Type B pancreatic cell (in vitro differentiated cells): ENCODE data around the gene CAMTA2. TPM values are rescaled to one million over a fixed set of nuclear protein-coding genes. Genes with fewer than 3 reads are reported as not detected.
A peak's percentile ranks its signal among the peaks of the same experiment; 100 is the strongest.

Experiments used
- DNase-seq: peaks from one replicate; pipeline ENCODE4 v3.0.0; 2021; ENCODE audit warnings: mixed read lengths; ENCODE audit not compliant: unreplicated experiment; ENCODE audit errors: extremely low spot score
- H3K27ac Mint-ChIP-seq: 2 replicates; pipeline ENCODE4 v1.8.0; 2021; ENCODE audit warnings: mild to moderate bottlenecking, mixed read lengths
- H3K27me3 Mint-ChIP-seq: 2 replicates; pipeline ENCODE4 v1.8.0; 2021; ENCODE audit warnings: mixed read lengths
- H3K36me3 Mint-ChIP-seq: 2 replicates; pipeline ENCODE4 v1.8.0; 2021; ENCODE audit warnings: mixed read lengths
- H3K4me1 Mint-ChIP-seq: one replicate; pipeline ENCODE4 v1.8.0; 2021; ENCODE audit warnings: mixed read lengths; ENCODE audit not compliant: unreplicated experiment
- H3K4me3 Mint-ChIP-seq: 2 replicates; pipeline ENCODE4 v1.8.0; 2021; ENCODE audit warnings: mild to moderate bottlenecking, mixed read lengths
- H3K9me3 Mint-ChIP-seq: 2 replicates; pipeline ENCODE4 v1.8.0; 2021; ENCODE audit warnings: mixed read lengths
- total RNA-seq: library from RNA; stranded (reverse); gene quantifications from 2 replicates; pipeline ENCODE4 v1.2.1, GENCODE V29; 2021; ENCODE audit warnings: low replicate concordance
- TF ChIP-seq, protein P1 (sequence below): fragments of 200-600 bp; sonication (generic); conservative IDR thresholded peaks from 2 replicates; pipeline ENCODE4 v1.5.0; 2021; ENCODE audit warnings: antibody characterized with exemption, mild to moderate bottlenecking

The CAMTA2 gene
- total RNA-seq, 1 donor from 2014 or later, result 26.3 TPM

- Mint-ChIP-seq H3K36me3 (peaks cover 5% of the 10 kb centered on the region), H3K4me1 (peaks cover 23% of the 10 kb centered on the region), H3K9me3 (no peaks in the 10 kb centered on the region), H3K4me3 (peak overlapping the region; percentile 88), H3K27ac (peak overlapping the region; percentile 70), H3K27me3 (no peaks in the 10 kb centered on the region)
- DNase-seq, result no peak
- TF ChIP-seq, protein P1, sequence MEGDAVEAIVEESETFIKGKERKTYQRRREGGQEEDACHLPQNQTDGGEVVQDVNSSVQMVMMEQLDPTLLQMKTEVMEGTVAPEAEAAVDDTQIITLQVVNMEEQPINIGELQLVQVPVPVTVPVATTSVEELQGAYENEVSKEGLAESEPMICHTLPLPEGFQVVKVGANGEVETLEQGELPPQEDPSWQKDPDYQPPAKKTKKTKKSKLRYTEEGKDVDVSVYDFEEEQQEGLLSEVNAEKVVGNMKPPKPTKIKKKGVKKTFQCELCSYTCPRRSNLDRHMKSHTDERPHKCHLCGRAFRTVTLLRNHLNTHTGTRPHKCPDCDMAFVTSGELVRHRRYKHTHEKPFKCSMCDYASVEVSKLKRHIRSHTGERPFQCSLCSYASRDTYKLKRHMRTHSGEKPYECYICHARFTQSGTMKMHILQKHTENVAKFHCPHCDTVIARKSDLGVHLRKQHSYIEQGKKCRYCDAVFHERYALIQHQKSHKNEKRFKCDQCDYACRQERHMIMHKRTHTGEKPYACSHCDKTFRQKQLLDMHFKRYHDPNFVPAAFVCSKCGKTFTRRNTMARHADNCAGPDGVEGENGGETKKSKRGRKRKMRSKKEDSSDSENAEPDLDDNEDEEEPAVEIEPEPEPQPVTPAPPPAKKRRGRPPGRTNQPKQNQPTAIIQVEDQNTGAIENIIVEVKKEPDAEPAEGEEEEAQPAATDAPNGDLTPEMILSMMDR, result no peak
Measured at GRCh38 chr17:4987767-4988567, 492 bp upstream of the CAMTA2 start.

DNA sequence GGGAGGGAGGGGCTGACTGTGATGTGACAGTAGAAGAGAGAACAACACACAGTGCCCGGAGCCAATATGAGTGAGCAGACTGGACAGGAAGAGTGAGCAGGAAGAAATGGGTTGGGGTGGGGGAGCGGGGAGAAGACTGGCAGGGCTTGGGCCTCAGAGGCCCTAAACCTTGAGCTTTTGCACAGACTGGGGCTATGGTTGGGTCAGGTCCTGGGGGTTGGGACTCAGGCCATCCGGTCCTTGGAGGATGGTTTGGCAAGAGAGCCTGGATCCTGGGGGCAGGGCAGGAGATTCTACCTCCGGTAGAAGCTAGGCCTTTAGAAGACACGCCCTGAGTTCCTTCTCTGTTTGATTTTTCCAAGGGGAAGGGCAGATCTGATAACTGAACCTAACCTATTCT lies 1.1 kb downstream of the CAMTA2 start:
- no peak for DNase-seq
- H3K4me1 Mint-ChIP-seq, result peaks cover 23% of the 10 kb centered on the region
- peak overlapping the region; percentile 74 for H3K27ac Mint-ChIP-seq
- no peaks in the 10 kb centered on the region for H3K9me3 Mint-ChIP-seq
- H3K4me3 Mint-ChIP-seq, result peak overlapping the region; percentile 88
- H3K36me3 Mint-ChIP-seq, result peaks cover 5% of the 10 kb centered on the region
- TF ChIP-seq, protein P1, result no peak
- no peaks in the 10 kb centered on the region for H3K27me3 Mint-ChIP-seq

DNA sequence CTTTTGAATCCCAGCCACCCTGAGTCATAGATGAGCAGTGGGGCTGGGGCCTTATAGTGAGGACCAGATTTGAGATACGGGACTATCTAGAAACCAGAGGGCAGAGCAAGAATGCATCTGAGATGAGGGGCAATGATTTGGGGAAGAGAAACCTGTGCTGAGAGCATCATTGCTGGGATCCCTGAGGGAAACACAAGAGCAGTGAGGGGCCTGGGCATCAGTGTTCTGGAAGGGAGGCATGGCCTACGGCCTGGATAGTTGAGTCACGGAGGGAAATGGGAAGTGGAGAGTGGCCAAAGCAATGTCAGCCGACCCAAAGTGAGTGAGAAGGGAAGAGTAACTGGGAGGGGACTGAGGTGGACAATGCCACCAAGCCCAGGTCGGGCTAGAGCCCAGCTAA lies 5.2 kb downstream of the CAMTA2 start:
- H3K4me1 Mint-ChIP-seq, result peaks cover 15% of the 10 kb centered on the region
- DNase-seq, result no peak
- no peaks in the 10 kb centered on the region for H3K9me3 Mint-ChIP-seq
- TF ChIP-seq, protein P1, result no peak
- peaks cover 11% of the 10 kb centered on the region for H3K36me3 Mint-ChIP-seq
- H3K27me3 Mint-ChIP-seq, result no peaks in the 10 kb centered on the region
- H3K27ac Mint-ChIP-seq, result no peak overlapping the region
- H3K4me3 Mint-ChIP-seq, result no peak overlapping the region

DNA sequence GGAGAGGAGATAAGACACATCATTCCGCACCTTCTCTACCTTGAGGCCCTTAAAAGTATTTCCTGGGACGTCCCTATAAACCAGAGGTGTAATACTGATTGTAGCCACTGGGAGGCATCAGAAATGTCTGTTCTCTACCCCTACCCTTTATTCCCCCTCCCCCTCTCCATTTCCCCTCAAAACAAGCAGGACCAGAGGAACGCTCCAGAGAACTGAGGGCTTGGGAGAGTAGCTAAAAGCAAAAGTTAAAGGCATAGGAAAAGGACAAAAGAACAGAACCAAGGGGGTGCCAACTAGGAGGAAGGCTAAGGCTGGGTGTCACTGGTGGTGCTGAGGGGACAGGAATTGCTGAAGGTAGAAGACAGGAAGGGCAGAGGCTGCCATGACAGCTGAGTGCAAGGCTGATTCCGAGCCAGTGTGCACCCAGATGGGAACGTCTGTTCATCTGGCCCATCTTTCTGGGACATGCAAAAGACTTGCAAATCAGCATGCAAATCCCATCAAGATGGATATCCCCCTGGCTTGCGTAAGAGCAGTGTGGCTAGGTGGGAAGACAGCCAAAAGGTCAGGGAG lies 6.7 kb downstream of the CAMTA2 start:
- no peaks in the 10 kb centered on the region for H3K9me3 Mint-ChIP-seq
- H3K4me3 Mint-ChIP-seq, result peak overlapping the region; percentile 9
- peaks cover 11% of the 10 kb centered on the region for H3K36me3 Mint-ChIP-seq
- H3K27me3 Mint-ChIP-seq, result no peaks in the 10 kb centered on the region
- no peak for DNase-seq
- peak overlapping the region; percentile 34 for H3K27ac Mint-ChIP-seq
- TF ChIP-seq, protein P1, result peak; percentile 84
- H3K4me1 Mint-ChIP-seq, result peaks cover 8% of the 10 kb centered on the region

GRCh38 chr17:4978726-4979125 lies 8.7 kb downstream of the CAMTA2 start:
- peaks cover 18% of the 10 kb centered on the region for H3K36me3 Mint-ChIP-seq
- H3K4me3 Mint-ChIP-seq, result no peak overlapping the region
- no peaks in the 10 kb centered on the region for H3K9me3 Mint-ChIP-seq
- H3K27ac Mint-ChIP-seq, result no peak overlapping the region
- no peak for DNase-seq
- H3K27me3 Mint-ChIP-seq, result no peaks in the 10 kb centered on the region
- TF ChIP-seq, protein P1, result no peak
- H3K4me1 Mint-ChIP-seq, result peaks cover 8% of the 10 kb centered on the region
